HCT116 (cell line): ENCODE data around the gene CERS4.

Experiments used
- EZH2 ChIP-seq: fragments of 200-600 bp; sonication (generic); IDR thresholded peaks from 2 replicates; pipeline ENCODE4 v1.6.1; 2017; ENCODE audit warnings: antibody characterized with exemption, mixed run types
- ZNF274 ChIP-seq: fragments of 200-500 bp; sonication (Bioruptor generic); IDR thresholded peaks from 2 replicates; pipeline ENCODE4 v1.6.1; 2014; ENCODE audit warnings: mild to moderate bottlenecking, low read depth, low read length, inconsistent platforms
- TF ChIP-seq, protein P1 (sequence below), 3 experiments: fragments of 200-600 bp in 1 of 3; sonication (generic) in 1 of 3; IDR thresholded peaks in 2 of 3; conservative IDR thresholded peaks in 1 of 3; 2 replicates each; pipeline ENCODE4 v1.5.1; 2012 to 2017; ENCODE audit warnings: low read depth in 2 of 3, low read length in 2 of 3, antibody characterized with exemption in 1 of 3, borderline replicate concordance in 1 of 3, control low read depth in 1 of 3, mild to moderate bottlenecking in 1 of 3, mixed read lengths in 1 of 3, mixed run types in 1 of 3, moderate library complexity in 1 of 3; ENCODE audit not compliant: insufficient read depth in 1 of 3

DNA sequence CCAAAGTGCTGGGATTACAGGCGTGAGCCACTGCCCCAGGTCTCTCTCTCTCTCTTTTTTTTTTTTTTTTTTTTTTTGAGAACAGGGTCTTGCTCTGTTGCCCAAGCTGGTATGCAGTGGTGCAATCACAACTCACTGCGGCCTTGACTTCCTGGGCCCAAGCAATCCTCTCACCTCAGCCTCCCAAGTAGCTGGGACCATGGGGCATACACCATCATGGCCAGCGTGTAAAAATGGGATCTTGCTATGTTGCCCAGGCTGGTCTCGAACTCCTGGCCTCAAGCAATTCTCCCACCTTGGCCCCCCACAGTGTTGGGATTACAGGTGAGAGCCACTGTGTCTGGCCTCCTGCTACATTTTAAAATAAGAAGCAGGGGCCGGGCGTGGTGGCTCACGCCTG is 40.6 kb upstream of the CERS4 start:
- TF ChIP-seq, protein P1, sequence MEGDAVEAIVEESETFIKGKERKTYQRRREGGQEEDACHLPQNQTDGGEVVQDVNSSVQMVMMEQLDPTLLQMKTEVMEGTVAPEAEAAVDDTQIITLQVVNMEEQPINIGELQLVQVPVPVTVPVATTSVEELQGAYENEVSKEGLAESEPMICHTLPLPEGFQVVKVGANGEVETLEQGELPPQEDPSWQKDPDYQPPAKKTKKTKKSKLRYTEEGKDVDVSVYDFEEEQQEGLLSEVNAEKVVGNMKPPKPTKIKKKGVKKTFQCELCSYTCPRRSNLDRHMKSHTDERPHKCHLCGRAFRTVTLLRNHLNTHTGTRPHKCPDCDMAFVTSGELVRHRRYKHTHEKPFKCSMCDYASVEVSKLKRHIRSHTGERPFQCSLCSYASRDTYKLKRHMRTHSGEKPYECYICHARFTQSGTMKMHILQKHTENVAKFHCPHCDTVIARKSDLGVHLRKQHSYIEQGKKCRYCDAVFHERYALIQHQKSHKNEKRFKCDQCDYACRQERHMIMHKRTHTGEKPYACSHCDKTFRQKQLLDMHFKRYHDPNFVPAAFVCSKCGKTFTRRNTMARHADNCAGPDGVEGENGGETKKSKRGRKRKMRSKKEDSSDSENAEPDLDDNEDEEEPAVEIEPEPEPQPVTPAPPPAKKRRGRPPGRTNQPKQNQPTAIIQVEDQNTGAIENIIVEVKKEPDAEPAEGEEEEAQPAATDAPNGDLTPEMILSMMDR (IDR thresholded peaks at IDR 0.05 in 2 of 3, conservative IDR thresholded peaks at IDR 0.05 in 1 of 3; ENCODE audit: borderline replicate concordance in 1 of 3, insufficient read depth in 1 of 3, low read depth in 2 of 3, low read length in 2 of 3) = no peak
- no peak for TF ChIP-seq EZH2
- TF ChIP-seq ZNF274 = no peak
